ENCODE results near the gene ZNF174.

- TF ChIP-seq, protein P1, sequence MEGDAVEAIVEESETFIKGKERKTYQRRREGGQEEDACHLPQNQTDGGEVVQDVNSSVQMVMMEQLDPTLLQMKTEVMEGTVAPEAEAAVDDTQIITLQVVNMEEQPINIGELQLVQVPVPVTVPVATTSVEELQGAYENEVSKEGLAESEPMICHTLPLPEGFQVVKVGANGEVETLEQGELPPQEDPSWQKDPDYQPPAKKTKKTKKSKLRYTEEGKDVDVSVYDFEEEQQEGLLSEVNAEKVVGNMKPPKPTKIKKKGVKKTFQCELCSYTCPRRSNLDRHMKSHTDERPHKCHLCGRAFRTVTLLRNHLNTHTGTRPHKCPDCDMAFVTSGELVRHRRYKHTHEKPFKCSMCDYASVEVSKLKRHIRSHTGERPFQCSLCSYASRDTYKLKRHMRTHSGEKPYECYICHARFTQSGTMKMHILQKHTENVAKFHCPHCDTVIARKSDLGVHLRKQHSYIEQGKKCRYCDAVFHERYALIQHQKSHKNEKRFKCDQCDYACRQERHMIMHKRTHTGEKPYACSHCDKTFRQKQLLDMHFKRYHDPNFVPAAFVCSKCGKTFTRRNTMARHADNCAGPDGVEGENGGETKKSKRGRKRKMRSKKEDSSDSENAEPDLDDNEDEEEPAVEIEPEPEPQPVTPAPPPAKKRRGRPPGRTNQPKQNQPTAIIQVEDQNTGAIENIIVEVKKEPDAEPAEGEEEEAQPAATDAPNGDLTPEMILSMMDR (IDR thresholded peaks at IDR 0.05 in 4 of 5, conservative IDR thresholded peaks at IDR 0.05 in 1 of 5): no peak
- TF ChIP-seq POLR2A (IDR thresholded peaks at IDR 0.05): no peak
Measured at GRCh38 chr16:3363793-3364192, 37.2 kb upstream of the ZNF174 start.

All from gastrocnemius medialis (tissue), 4 donors.